ENCODE measurements around the gene TMEM108. TPM values are rescaled to one million over a fixed set of nuclear protein-coding genes. Genes with fewer than 3 reads are reported as not detected.

Gene TMEM108
- total RNA-seq, 1 donor from 2014 or later: 6.1 TPM

DNA sequence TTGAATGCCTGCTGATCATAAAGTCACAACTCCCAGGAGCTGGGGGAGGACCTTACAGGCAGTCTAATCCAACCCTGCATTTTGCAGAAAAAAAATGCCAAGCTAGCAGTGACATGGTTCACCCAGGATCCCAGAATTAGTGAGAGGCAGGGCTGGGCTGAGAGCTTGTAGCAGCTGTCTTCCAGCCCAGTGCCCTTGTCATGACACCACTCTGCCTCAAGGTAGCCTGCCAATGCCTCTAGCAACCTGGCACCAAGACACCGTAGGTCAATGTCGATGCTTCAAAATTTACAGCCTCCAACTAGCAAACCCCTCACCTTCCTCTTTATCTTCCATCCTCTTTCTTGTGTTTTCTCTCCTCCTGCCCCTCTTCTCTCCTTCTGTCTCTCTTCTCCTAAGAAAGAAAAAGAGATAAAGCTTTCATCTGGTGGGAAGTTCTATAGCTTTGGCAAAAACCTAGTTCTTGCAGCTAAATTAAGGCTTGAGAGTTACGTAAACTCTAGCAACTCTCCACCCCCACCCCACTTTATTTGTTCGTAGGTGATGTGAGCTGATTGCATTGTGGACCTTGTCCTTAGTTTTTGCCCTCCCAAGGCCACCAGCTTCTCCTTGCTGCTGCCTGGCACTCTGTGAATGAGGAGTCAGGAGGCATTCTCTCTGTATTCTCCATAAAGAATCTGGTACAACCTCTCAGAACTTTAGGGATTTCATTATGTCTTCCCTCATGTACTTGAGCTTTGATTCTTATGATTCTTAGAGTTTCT lies 343.3 kb downstream of the TMEM108 start:
- no peak overlapping the region for H3K27ac Mint-ChIP-seq
- DNase-seq (ENCODE audit: low spot score, unreplicated experiment): no peak
- TF ChIP-seq, protein P1, sequence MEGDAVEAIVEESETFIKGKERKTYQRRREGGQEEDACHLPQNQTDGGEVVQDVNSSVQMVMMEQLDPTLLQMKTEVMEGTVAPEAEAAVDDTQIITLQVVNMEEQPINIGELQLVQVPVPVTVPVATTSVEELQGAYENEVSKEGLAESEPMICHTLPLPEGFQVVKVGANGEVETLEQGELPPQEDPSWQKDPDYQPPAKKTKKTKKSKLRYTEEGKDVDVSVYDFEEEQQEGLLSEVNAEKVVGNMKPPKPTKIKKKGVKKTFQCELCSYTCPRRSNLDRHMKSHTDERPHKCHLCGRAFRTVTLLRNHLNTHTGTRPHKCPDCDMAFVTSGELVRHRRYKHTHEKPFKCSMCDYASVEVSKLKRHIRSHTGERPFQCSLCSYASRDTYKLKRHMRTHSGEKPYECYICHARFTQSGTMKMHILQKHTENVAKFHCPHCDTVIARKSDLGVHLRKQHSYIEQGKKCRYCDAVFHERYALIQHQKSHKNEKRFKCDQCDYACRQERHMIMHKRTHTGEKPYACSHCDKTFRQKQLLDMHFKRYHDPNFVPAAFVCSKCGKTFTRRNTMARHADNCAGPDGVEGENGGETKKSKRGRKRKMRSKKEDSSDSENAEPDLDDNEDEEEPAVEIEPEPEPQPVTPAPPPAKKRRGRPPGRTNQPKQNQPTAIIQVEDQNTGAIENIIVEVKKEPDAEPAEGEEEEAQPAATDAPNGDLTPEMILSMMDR (IDR thresholded peaks at IDR 0.05; ENCODE audit: unreplicated experiment): no peak
- H3K27me3 Mint-ChIP-seq: no peaks in the 10 kb centered on the region
- H3K4me3 Mint-ChIP-seq (ENCODE audit: low read depth): no peak overlapping the region
- H3K36me3 Mint-ChIP-seq (ENCODE audit: insufficient read depth): no peaks in the 10 kb centered on the region
- H3K4me1 Mint-ChIP-seq (ENCODE audit: low read depth): peaks cover 12% of the 10 kb centered on the region
- H3K9me3 Mint-ChIP-seq (ENCODE audit: low read depth): no peaks in the 10 kb centered on the region

DNA sequence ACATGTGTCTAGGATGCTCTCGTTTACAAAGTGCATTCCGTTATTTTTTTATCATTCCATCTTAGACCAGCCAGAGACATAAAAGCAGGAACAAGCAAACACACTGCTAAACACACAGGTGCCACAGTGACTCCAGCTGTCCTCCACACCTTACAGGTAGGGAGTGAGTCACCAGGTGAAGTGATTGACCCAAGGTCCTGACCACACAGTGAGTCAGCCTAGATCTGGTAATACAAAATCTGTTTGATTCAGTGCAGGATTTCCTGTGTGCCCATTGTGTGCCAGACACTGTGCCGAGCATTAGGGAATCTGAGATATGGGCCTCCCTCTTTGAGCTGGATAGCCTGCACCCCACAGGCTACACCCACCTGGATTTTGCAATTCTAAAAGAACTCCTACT lies 345.0 kb downstream of the TMEM108 start:
- H3K36me3 Mint-ChIP-seq (ENCODE audit: insufficient read depth): no peaks in the 10 kb centered on the region
- H3K27ac Mint-ChIP-seq: no peak overlapping the region
- H3K4me1 Mint-ChIP-seq (ENCODE audit: low read depth): peaks cover 12% of the 10 kb centered on the region
- no peaks in the 10 kb centered on the region for H3K27me3 Mint-ChIP-seq
- no peak for DNase-seq (ENCODE audit: low spot score, unreplicated experiment)
- H3K4me3 Mint-ChIP-seq (ENCODE audit: low read depth): no peak overlapping the region
- H3K9me3 Mint-ChIP-seq (ENCODE audit: low read depth): no peaks in the 10 kb centered on the region
- TF ChIP-seq, protein P1 (IDR thresholded peaks at IDR 0.05; ENCODE audit: unreplicated experiment): no peak

DNA sequence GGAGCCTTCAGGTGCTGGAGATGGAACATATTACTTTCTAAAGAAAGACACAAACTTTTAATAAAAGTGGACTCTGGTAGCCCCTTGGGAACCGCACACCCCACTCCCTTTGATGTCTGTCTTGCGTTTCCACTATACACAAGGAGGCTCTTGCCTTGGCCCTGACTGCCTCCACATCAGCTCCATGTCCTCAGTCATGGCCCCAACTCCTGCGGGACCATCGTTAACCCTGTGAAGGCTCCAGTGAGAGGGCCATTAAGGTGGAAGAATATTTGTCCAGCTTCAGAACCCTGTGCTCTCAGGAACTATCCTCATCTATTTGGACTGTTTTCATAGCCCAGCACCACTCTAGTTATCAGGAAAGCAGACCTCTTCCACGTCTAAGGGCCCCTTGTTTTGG lies 345.6 kb downstream of the TMEM108 start:
- no peaks in the 10 kb centered on the region for H3K9me3 Mint-ChIP-seq (ENCODE audit: low read depth)
- DNase-seq (ENCODE audit: low spot score, unreplicated experiment): no peak
- H3K4me1 Mint-ChIP-seq (ENCODE audit: low read depth): peaks cover 12% of the 10 kb centered on the region
- TF ChIP-seq, protein P1 (IDR thresholded peaks at IDR 0.05; ENCODE audit: unreplicated experiment): no peak
- H3K4me3 Mint-ChIP-seq (ENCODE audit: low read depth): no peak overlapping the region
- no peaks in the 10 kb centered on the region for H3K36me3 Mint-ChIP-seq (ENCODE audit: insufficient read depth)
- H3K27ac Mint-ChIP-seq: no peak overlapping the region
- H3K27me3 Mint-ChIP-seq: no peaks in the 10 kb centered on the region

DNA sequence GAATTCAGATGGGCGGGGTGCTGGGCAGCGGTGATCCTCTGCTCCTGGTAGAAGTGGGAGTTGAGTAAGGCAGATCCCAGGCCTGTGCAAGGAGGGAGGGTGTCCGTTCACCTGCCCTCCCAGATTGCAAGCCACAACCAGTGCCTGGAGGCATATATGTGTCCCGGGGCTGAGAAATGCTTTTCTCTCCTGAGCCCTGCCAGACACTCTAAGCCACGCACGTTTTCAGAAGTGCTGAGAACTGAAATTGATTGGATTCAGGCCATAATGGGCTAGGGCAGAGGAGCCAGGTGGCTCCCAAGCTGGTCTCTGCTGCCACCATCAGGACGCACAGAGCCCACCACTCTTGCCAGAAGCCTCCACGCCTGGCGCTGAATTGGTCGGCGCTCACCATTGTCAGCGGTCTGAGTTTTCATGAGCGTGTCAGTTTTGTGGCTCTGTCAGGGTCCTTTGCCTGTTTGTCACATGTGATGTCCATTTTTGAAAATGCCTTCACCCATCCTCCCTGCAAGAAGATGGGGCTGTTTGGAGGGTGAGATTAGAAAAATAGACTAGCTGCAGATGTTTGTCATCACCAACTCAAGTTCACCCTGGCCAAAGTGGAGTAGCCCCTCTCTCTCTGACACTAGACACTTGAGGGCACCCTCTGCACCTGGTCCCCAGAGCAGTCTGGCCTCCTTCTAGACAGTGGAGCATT lies 346.3 kb downstream of the TMEM108 start:
- Mint-ChIP-seq H3K27ac (no peak overlapping the region), H3K4me1 (ENCODE audit: low read depth) (peaks cover 12% of the 10 kb centered on the region), H3K9me3 (ENCODE audit: low read depth) (no peaks in the 10 kb centered on the region), H3K27me3 (no peaks in the 10 kb centered on the region), H3K36me3 (ENCODE audit: insufficient read depth) (no peaks in the 10 kb centered on the region), H3K4me3 (ENCODE audit: low read depth) (no peak overlapping the region)
- TF ChIP-seq, protein P1 (IDR thresholded peaks at IDR 0.05; ENCODE audit: unreplicated experiment): peak; percentile 91
- DNase-seq (ENCODE audit: low spot score, unreplicated experiment): peak; percentile 61

DNA sequence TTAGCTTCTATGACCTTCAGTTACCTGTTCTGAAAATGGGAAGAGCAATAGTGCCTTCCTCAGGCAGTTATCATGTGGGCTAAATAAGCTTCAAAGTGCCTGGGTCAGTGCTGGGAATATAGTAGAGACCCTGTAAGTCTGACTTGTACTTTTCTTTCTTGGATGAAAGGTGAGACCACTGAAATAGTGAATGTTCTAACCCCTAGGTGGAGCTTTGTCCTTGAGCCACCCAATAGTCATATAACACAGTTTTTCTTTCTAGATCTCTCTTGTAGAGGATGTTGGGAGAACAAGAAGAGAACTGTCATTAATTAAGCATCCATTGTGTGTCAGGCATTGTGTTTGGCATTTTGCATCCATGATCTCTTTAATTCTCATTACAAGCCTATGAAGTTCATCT lies 348.7 kb downstream of the TMEM108 start:
- H3K9me3 Mint-ChIP-seq (ENCODE audit: low read depth): no peaks in the 10 kb centered on the region
- peaks cover 6% of the 10 kb centered on the region for H3K4me1 Mint-ChIP-seq (ENCODE audit: low read depth)
- no peaks in the 10 kb centered on the region for H3K27me3 Mint-ChIP-seq
- DNase-seq (ENCODE audit: low spot score, unreplicated experiment): no peak
- TF ChIP-seq, protein P1 (IDR thresholded peaks at IDR 0.05; ENCODE audit: unreplicated experiment): peak; percentile 19
- H3K36me3 Mint-ChIP-seq (ENCODE audit: insufficient read depth): no peaks in the 10 kb centered on the region
- H3K27ac Mint-ChIP-seq: no peak overlapping the region
- no peak overlapping the region for H3K4me3 Mint-ChIP-seq (ENCODE audit: low read depth)
